IPS-18c (cell line): ENCODE results near the gene HDAC4.

Experiments
- H3K4me3 ChIP-seq: 2 replicates; pipeline ENCODE4 v1.7.0; 2013; ENCODE audit warnings: low read depth, mild to moderate bottlenecking, low read length, moderate library complexity; ENCODE audit not compliant: insufficient read depth
- H3K9me3 ChIP-seq: one replicate; pipeline ENCODE4 v1.6.1; 2013; ENCODE audit warnings: mild to moderate bottlenecking, low read length, moderate library complexity; ENCODE audit not compliant: control insufficient read depth, insufficient read depth

Gene HDAC4

GRCh38 chr2:239303711-239304532 is 96.9 kb downstream of the HDAC4 start:
- no peak overlapping the region for H3K4me3 ChIP-seq

GRCh38 chr2:239302808-239303557 is 97.8 kb downstream of the HDAC4 start:
- Histone ChIP-seq H3K4me3 (no peak overlapping the region), H3K9me3 (peaks cover 2% of the 10 kb centered on the region)

More at GRCh38 chr2:239303711-239304532, 96.9 kb downstream of the HDAC4 start:
- peaks cover 2% of the 10 kb centered on the region for H3K9me3 ChIP-seq

DNA sequence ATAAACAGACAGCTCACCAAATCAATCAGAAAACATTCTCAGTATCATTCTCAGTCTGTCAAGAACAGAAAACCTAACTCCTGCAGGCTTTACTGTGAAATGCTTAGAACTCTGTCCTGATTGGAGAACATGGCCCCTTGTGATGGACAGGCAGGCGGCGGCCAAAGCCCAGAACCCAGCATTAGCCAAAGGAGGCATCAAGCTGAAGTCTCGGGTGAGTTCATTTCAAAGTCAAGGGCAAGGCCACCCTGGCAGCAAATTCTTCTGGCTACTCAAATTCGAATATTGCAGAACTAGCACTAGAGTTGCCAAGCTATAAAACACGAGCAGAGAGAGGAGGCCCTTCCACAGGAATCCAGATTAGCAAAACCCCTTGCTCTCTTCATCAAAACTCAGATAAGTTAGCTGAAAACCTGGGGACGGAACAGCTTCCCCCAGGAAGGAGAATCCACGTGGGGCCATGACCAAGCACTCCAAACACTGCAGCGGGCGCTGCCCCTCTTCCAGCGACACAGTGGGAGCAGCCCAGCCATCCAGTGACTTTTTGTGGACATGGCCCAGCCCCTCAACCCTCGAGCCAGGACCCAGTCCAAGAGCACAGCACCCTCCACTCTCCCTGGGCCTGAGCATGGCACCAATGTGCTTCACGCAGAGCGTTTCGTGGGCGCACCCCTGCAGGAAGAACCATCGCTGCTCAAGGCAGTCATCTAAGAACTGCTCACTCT is 98.6 kb downstream of the HDAC4 start:
- Histone ChIP-seq H3K4me3 (no peak overlapping the region), H3K9me3 (peaks cover 2% of the 10 kb centered on the region)

DNA sequence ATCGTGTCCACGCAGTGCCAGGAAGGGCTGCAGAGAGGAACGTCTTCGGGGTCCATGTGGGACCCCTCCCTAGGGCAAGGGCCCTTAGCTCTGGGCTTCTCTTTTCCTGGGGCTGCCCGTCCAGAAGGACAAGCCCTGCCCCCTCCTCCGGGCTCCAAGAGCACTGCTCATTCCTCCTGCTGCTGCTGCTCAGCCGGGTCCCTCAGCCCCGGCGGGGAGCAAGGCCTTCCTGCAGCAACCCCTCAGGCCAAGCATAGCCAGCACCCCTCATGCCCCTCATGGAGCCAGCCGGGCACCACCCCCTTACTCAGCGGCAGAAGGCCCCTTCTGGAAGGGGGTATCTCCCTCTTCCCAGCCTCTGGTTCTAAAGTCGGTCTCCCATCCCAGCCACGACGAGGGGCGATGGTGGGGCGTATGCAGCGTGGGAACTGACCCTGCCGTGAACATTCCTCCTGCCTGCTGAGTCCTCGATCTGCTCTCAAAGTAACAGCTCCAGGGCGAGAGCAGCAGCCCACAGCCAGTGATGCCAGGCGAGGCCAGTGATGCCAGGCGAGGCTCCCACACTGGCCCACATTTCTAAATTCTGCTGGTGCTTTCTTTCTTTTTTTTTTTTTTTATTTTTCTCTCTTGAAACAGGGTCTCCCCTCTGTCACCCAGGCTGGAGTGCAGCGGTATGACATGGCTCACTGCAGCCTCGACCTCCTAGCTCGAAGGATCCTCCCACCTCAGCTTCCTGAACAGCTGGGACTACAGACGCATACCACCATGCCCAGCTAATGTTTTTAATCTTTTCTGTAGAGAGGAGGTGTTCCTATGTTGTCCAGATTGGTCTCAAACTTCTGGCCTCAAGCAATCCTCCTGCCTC is 99.7 kb downstream of the HDAC4 start:
- H3K9me3 ChIP-seq: peaks cover 2% of the 10 kb centered on the region

DNA sequence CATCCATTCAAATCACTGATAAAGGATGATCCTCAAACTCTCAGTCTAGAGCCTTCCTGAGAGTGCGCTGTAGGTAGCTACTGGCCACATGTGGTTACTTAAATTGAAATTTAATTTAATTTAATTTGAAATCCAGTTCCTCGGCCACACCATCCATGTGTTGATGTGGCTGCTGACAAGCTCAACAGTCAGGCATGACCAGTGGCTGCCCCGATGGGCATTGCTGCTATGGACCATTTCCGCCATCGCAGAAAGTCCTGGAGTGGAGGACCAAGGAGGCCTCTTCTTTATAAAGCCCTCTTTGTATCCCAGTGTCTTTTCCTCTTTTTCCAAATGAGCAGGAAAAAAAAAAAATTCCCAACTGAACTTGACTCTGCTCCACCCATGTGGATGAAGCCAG is 100.6 kb downstream of the HDAC4 start:
- Histone ChIP-seq H3K9me3 (peaks cover 2% of the 10 kb centered on the region), H3K4me3 (no peak overlapping the region)

More for the DNA sequence above, 99.7 kb downstream of the HDAC4 start:
- H3K4me3 ChIP-seq: no peak overlapping the region

DNA sequence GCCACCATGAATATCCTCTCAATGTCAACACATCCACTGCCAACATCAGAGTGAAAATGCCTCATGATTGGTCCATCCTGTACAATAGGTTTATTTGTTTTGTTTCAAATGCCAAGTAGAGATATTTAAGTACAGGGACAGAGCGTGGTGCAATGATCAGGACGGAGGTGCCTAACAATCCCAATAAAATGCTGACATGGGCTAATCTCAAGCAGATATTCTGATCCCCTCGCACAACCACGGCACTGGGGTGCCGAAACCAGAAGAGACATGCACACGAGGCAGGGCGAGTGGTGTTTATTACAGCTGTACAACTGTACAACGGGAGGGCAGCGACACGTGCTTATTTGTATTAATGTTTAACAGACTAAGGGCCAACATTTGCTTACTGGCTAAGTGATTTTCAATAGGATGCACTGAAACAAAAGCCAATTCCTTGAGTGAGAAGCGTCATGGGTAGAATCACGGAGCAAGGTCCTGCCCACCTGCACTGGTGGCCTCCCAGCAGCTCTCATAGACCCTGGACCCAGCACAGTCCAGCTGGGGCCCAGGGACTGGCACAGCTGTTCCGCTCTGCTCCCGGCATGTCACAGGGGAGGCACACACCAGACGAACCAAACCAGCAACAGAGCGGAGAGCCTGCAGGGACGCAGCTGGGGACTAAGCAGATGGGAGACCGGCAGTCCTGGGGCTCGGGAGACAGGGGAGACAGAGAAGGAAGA is 101.4 kb downstream of the HDAC4 start:
- no peak overlapping the region for H3K4me3 ChIP-seq

DNA sequence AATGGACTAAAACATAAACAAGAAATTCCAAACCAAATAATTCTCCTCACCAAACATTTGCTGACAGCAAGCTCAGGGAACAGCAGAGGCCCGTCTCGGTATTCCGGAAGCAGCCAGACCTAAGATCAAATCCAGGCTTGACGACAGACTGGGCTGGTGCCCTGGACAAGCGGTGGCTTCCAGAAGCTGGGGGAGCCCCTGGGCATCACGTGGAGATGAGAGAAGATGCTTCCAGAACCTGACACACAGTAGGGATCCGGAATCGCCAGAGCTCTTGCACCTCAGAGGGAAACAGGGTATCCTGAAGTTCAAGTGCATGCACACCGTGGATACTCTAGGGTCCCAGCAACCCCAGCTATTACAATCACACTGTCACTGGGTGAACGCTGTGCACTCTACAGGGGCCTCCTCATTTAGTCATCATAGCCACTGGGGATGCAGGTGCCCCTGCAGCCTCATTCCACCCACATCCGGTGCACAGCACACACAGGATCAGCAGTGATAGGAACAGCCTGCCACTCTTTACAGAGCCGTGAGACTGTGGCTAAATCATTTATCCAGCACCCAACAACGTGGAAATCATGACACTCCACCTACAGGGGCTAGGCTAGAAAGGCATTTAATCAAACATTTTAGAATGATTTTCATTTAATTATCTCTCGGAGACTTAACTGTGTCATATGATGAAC is 102.6 kb downstream of the HDAC4 start:
- H3K4me3 ChIP-seq: no peak overlapping the region
- H3K9me3 ChIP-seq: no peaks in the 10 kb centered on the region

More for the DNA sequence above, 101.4 kb downstream of the HDAC4 start:
- H3K9me3 ChIP-seq: peaks cover 2% of the 10 kb centered on the region

DNA sequence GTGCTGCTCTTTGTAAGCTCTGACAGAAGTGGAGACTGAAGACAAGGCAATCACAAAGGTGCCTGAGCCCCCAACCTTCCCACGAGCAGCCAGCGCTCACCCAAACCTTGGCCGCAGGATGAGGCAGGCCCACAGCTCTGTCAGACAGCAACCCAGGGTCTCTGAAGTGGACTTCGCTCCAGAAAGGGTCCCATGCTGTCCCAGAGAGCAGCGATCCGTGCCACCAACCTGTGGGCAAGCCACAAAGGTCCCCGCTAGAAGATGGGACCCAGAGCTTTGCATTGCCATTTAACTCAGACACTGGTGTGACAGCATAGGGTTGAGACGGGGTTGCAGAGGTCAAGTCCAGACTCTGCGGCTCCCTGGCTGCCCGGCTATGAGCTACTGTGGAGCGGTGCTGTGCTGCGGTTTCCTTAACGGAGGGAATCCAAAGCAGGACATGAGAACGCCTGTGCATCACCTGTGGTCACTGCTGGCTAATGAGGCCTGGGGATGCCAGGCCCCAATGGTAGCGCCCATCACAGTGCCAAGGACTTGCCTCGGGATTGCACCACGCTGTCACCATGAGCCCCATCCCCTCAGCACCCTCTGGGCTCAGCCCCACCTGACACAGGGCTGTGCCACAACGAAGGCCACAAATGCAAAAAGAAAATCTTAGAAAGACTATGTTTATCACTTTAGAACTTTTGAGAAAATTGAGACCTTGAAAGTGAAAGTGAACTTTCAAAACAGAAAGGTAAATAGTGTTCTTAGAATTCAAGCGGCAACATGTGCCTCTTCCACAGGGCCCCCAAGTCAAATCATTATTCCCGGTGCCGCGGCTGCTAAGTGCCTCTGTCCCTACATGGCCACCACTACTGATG is 103.4 kb downstream of the HDAC4 start:
- Histone ChIP-seq H3K4me3 (no peak overlapping the region), H3K9me3 (no peaks in the 10 kb centered on the region)

- Histone ChIP-seq H3K9me3 (no peaks in the 10 kb centered on the region), H3K4me3 (no peak overlapping the region)
These were observed 104.5 kb downstream of the HDAC4 start for GRCh38 chr2:239296020-239296932.

DNA sequence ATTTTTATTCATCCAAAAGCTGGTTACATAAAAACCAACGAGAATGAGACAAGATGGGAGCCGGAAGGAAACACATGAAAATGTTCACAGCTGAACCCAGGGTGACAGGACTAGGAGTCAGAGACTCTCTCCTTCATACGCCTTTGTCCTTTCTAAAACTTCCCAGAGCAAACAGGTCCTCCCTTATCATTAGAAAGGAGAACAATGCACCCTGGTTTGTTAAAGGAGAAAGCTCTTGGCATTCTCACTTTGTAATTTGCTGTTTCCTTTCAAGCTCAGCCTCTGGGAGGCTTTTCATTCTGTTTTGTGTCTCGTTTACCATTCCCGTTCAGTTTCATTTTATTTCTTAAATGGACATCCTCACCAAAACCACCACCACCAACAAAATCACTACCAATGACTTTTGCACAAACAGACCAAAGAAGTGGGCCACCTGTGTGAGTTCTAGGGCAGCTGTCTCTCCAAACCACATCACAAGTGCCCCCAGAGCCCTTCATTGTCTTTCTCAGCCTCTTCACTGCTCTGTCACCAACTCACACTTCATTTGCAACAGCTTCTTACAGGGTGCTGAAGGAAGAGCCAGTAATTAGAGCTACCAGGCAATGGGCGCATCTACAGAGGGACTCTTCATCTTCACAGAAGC is 105.3 kb downstream of the HDAC4 start:
- no peak overlapping the region for H3K4me3 ChIP-seq

DNA sequence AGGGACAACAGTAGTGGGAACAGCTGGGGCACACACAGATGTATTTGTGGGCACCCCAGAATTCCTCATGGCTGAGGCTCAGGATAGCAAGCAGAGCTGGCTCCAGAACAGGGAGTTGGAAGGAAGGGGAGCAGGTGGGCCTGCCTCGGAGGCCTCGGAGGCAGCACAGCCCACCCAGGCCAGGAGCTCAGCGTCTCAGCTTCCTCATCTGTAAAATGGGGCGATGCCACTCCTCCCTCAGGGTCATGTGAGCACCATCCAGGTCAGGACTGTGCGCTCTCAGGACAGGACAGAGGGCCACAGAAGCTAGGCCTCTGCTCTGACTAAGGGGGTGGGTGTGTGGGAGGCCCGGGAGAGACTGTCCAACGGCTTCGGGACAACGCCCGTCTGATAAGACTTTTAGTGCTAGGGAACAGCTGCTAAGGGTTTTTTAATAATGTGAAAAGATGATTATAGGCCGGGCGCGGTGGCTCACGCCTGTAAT is 106.2 kb downstream of the HDAC4 start:
- no peaks in the 10 kb centered on the region for H3K9me3 ChIP-seq

More for the DNA sequence above, 105.3 kb downstream of the HDAC4 start:
- H3K9me3 ChIP-seq: no peaks in the 10 kb centered on the region

GRCh38 chr2:239293775-239294430 is 106.9 kb downstream of the HDAC4 start:
- no peaks in the 10 kb centered on the region for H3K9me3 ChIP-seq
- no peak overlapping the region for H3K4me3 ChIP-seq

More for the DNA sequence above, 106.2 kb downstream of the HDAC4 start:
- no peak overlapping the region for H3K4me3 ChIP-seq
